ENCODE measurements around the gene TNFRSF4. TPM values are rescaled to one million over a fixed set of nuclear protein-coding genes. Genes with fewer than 3 reads are reported as not detected.

Gene TNFRSF4
- total and polyA plus RNA-seq, 2 of the 13 experiments (the other 11 are each of a cell fraction or from before 2014, with no cell fraction given), result not detected

GRCh38 chr1:1231400-1232207 lies 17.7 kb upstream of the TNFRSF4 start, which contains the start of gene SDF4 (continued):
- TF ChIP-seq FOXP4 (CRISPR knock-in tag; IDR thresholded peaks at IDR 0.05) (peak; percentile 33; the same call in 1 of the 2 replicates), ZNF350 (CRISPR knock-in tag; IDR thresholded peaks at IDR 0.05; ENCODE audit: borderline replicate concordance, low read depth) (0 out of 2 replicates have a peak, but pooled peaks have one; percentile 33), ZNF232 (CRISPR knock-in tag; IDR thresholded peaks at IDR 0.05; ENCODE audit: borderline replicate concordance) (0 out of 2 replicates have a peak, but pooled peaks have one; percentile 29), KMT2A (CRISPR knock-in tag; IDR thresholded peaks at IDR 0.05) (peak; percentile 61; the same call in 1 of the 2 replicates), RARA (CRISPR knock-in tag; IDR thresholded peaks at IDR 0.05) (peak; percentile 45; the same call in 1 of the 2 replicates), TSC22D2 (CRISPR knock-in tag; IDR thresholded peaks at IDR 0.05; ENCODE audit: borderline replicate concordance) (peak; percentile 40; the same call in 1 of the 2 replicates), MYPOP (CRISPR knock-in tag; IDR thresholded peaks at IDR 0.05) (no peak; the same call in 1 of the 2 replicates), ZNF256 (CRISPR knock-in tag; conservative IDR thresholded peaks at IDR 0.05) (no peak), HNF4G (IDR thresholded peaks at IDR 0.05; ENCODE audit: borderline replicate concordance, low read depth, low read length) (no peak), HNF4G (CRISPR knock-in tag; IDR thresholded peaks at IDR 0.05; ENCODE audit: borderline replicate concordance, low read depth) (peak; percentile 50; the same call in 1 of the 2 replicates), ZHX2 (IDR thresholded peaks at IDR 0.05; ENCODE audit: low read depth) (peak; percentile 98), ZHX2 (CRISPR knock-in tag; IDR thresholded peaks at IDR 0.05; ENCODE audit: borderline replicate concordance) (no peak), TBL1XR1 (IDR thresholded peaks at IDR 0.05; ENCODE audit: borderline replicate concordance, low read length, partially characterized antibody) (no peak), U2AF1 (optimal IDR thresholded peaks at IDR 0.05; ENCODE audit: low read depth, low read length) (no peak), ZNF770 (CRISPR knock-in tag; IDR thresholded peaks at IDR 0.05) (peak; percentile 68; the same call in 1 of the 2 replicates)
